ENCODE results near the gene POPDC3. TPM values are rescaled to one million over a fixed set of nuclear protein-coding genes. Genes with fewer than 3 reads are reported as not detected.

POPDC3 gene
- total RNA-seq, 4 donors from 2014 or later, result 0.46 to 3.0 TPM; not detected in 2

- DNase-seq (ENCODE audit: low spot score) (no peak), ATAC-seq (ENCODE audit: low FRiP score) (no peak)
- no peak for TF ChIP-seq CTCF (IDR thresholded peaks at IDR 0.05)
Measured at GRCh38 chr6:105188251-105188650, 8.4 kb upstream of the POPDC3 start.

- TF ChIP-seq CTCF (IDR thresholded peaks at IDR 0.05), result no peak
- DNase-seq (ENCODE audit: low spot score) (no peak), ATAC-seq (ENCODE audit: low FRiP score) (no peak)
Measured at GRCh38 chr6:105186576-105186975, 6.8 kb upstream of the POPDC3 start.

- ATAC-seq (ENCODE audit: low FRiP score) (no peak), DNase-seq (ENCODE audit: low spot score) (no peak)
- no peak for TF ChIP-seq CTCF (IDR thresholded peaks at IDR 0.05)
Measured at GRCh38 chr6:105184921-105185320, 5.1 kb upstream of the POPDC3 start.

GRCh38 chr6:105181981-105182515, 2.2 kb upstream of the POPDC3 start:
- ATAC-seq (ENCODE audit: low FRiP score) (no peak), DNase-seq (ENCODE audit: low spot score) (no peak)
- TF ChIP-seq CTCF (IDR thresholded peaks at IDR 0.05), result no peak

- TF ChIP-seq CTCF (IDR thresholded peaks at IDR 0.05), result no peak
- ATAC-seq (ENCODE audit: low FRiP score), result no peak
- no peak for DNase-seq (ENCODE audit: low spot score)
Measured at GRCh38 chr6:105178636-105179035, 1.2 kb downstream of the POPDC3 start.

- ATAC-seq (ENCODE audit: low FRiP score) (no peak), DNase-seq (ENCODE audit: low spot score) (no peak)
- no peak for TF ChIP-seq CTCF (IDR thresholded peaks at IDR 0.05)
Measured at GRCh38 chr6:105178110-105178509, 1.7 kb downstream of the POPDC3 start.

- TF ChIP-seq CTCF (IDR thresholded peaks at IDR 0.05), result no peak
- DNase-seq (ENCODE audit: low spot score), result no peak
- no peak for ATAC-seq (ENCODE audit: low FRiP score)
Measured at GRCh38 chr6:105177556-105177955, 2.3 kb downstream of the POPDC3 start.
